ENCODE measurements around the gene ECT2L.

The ECT2L gene

GRCh38 chr6:138805016-138805765, 9.3 kb downstream of the ECT2L start:
- FAIRE-seq (no peak), DNase-seq (ENCODE audit: low spot score) (no peak)

GRCh38 chr6:138806889-138807288, 11.0 kb downstream of the ECT2L start:
- no peak for FAIRE-seq
- no peak for DNase-seq (ENCODE audit: low spot score)

DNA sequence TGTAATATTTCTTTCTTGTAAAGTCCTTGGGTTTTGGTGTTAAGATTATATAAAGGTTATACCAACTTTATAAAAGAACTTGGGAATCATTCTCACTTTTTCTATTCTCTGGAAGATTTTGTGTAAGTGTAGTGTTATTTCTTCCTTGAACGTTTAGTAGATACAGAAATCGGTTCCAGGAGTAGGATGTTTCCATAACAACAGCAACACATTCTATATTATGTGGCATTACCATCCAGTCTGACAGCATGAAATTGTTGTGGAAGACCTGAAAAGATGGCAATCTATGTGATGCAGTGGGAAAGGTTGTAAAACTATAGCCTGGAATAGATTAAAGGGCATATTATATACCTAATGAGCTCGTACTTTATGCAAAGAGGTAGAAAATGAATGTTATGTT, 13.8 kb downstream of the ECT2L start:
- FAIRE-seq (no peak), DNase-seq (ENCODE audit: low spot score) (no peak)

- no peak for FAIRE-seq
- no peak for DNase-seq (ENCODE audit: low spot score)
These were observed 16.0 kb downstream of the ECT2L start for GRCh38 chr6:138811866-138812265.

GRCh38 chr6:138814179-138814834, 18.4 kb downstream of the ECT2L start:
- no peak for FAIRE-seq
- no peak for DNase-seq (ENCODE audit: low spot score)

DNA sequence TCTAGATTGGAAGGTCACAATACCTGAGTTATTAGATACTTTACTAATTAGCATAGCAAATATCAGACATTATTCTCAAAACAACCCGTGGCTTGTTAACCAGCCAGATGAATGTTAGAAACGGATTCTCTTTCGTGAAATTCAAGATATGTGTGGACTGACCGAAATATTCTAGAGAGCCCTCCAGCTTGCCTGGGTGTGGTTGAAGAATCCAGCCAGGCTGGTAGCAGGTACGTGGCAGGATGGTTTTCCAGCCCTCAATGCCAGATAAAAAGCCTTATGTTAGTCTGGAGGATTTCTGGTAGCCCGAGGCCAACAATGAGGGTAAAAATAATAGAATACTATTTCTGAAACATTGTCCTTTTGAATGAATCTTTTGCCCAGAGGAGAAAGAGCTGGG, 19.3 kb downstream of the ECT2L start:
- FAIRE-seq (no peak), DNase-seq (ENCODE audit: low spot score) (no peak)

DNA sequence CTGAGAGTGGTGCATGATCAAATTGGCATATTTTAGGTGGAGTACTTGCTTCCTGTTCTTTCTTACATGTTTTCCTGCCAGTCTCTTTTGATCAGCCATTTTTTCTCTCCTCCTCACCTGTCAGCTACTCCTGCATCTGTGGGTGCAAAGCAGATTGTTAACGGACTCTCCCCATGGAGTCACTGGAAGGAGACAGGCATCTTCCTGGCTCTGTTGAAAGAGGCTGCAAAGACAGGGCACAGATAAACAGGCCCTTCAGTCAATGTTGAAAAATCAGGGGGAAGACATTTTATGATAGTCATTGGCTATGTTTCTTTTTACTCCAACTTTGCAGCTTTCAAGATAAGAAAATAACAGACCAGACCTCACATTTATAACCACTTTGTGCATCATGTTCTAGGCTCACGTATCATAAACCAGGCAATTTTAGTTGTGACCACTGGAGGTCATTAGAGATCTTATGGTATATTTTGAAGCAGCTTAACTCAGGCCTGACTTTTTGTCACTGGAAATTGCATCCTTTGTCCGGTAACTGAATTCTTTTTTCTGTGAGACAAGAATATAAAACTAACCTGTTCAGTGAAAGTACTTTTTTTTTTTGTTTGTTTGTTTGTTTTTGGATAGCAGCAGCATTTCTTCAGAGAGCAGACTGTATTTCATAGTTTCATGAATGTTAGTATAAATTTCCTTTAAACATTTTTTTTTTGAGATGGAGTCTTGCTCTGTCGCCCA, 20.1 kb downstream of the ECT2L start:
- FAIRE-seq (no peak), DNase-seq (ENCODE audit: low spot score) (peak; percentile 48)

DNA sequence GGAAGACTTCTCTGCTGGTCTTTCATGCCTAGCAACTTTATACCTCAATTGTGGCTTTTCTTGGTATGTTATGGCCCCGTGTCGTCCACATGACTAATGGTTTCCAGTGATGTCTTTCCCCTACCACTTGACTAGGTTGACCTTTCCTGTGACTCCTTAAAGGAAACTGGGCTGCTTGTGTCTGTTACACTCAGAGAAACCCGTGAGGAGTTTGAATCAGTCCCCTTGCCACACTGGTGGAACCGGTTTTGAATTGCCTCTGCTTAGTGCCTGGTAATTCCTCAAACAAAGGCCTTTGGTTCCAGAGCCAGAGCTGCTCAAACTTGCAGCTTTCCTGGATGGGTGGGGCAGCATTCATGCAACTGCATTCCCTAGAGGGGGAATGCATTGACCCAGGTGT, 21.9 kb downstream of the ECT2L start:
- DNase-seq (ENCODE audit: low spot score) = peak; percentile 67

DNA sequence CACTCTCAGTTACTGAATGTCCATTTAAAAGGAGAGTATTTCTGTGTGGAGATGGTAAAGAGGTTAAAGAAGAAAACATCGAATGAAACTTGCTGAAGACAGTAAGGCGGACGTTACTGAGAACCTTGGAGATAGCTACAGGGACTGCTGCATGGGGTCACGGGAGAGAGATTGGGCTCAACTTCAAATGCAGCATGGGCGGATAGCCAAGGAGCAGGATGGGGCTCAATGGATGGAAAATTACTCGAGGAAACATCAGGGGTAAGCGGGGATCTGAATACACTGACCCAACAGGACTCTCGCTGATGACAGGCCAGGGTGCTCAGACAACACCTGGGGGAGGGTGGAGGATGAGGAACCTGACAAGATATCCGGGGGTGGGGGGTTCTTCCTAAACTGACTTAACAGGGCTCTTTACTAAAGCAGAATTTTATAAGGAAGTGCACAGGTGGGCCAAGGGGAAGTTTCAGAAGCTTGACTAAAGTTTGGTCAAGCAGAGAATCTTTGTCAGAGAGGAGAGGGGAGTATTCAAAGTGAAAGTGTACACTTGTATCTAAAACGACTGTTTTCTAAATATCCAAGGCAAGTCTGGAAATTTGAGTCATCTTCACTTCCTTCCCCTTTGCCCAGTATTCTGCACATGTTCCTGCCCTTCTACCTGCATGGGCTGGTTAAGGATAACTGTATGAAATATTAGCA, 22.8 kb downstream of the ECT2L start:
- DNase-seq (ENCODE audit: low spot score) (no peak), FAIRE-seq (no peak)

More for the DNA sequence above, 21.9 kb downstream of the ECT2L start:
- no peak for FAIRE-seq

DNA sequence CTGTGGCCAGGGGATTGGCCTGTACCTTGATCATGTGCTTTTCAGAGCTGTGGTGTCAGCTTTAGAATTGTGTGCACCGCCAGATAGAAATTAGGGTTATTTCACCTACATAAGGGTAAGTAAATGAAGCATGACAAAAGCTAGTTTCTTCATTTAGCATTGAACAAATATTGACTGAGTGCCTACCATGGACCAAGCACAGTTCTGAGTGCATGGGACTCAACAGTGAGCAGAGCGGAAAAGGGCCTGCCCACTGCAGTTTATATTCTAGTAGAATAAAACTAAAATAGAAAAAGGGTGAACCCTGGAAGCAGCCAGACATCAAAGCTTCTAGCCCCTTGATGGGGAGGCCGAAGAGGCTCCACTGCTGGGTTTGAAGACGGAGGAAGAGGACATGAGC, 25.6 kb downstream of the ECT2L start:
- no peak for DNase-seq (ENCODE audit: low spot score)
- no peak for FAIRE-seq

DNA sequence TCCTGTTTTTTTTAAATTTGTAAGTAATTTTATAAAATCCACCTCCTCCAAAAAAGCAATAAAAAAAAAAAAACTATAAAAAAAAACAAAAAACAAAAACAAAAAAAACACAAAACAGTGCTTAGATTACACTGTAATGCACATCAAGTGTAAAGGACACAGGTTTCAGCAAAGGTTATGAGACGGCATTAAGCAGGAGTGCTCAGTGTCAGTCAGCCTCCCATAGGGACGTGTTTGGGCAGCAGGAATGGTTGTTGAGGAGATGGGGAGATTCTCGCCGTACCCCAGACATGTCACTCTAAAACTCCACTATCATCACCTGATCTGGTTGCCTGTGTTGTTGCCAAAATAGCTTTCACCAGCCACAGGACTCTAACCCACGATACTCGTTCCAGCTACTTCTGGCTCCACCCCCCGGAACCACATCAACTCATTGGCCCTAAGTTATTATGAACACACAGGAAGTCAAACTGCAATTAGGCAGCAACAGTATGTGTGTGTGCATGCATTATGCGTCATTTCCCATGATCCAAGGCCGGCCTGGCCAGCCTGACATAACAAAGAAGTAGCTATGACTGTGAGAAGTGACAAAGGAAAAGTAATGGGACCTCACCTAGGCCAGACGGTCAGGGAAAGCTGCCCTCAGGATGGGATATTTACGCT, 28.7 kb downstream of the ECT2L start:
- FAIRE-seq = no peak

GRCh38 chr6:138830248-138830647, 34.4 kb downstream of the ECT2L start:
- DNase-seq (ENCODE audit: low spot score) (no peak), FAIRE-seq (no peak)

More for the DNA sequence above, 28.7 kb downstream of the ECT2L start:
- DNase-seq (ENCODE audit: low spot score) = no peak

DNA sequence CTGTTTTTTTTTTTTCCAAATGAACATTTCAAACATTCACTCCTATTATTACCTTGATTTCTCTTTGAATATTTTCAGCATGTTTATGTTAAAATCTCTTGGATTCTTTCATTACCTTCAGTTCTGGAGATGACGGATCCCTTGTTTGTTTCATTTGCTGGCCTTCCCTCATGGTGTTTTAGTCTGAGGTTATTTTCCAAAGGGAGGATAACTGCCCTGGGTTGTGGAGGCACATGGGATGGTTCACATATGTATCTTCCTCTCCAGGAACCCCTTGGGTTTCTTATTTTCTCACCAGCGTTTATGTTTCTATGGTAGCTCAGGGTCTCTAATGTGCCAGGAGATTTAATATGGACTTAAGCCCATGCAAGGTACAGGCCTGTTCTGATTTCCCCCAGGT, 36.3 kb downstream of the ECT2L start:
- FAIRE-seq (no peak), DNase-seq (ENCODE audit: low spot score) (no peak)

DNA sequence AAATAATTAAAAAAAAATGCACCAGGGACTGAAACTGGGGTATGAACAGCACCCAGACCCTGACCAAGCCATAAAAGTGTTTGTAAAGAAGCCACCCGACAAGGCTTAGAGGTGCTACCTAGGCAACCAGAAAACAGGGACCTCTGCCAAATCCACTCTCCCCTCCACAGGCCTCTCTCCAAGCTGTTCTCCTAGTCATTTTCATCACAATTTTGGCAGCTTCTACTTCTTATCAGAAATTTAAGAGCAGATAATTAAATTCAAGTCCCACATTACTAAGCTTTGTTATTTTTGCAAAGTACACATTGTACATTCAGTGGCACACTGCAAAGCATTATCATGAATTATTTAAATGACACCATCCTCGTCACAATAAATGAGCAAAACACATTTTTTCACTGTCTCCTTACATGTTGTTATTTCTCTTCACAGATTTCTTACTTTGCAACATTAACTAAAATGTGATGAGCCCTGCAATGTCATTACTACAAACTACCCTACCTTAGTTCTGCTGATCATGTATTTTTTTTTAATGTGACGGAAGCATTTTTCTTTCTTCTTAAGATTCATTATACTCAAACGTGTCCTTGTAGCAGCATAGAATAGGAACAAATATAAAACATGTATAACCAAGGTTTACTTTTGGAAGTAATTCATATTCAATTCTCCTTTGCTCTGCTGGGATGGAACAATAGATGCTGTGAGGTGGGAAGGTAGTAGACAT, 38.1 kb downstream of the ECT2L start:
- DNase-seq (ENCODE audit: low spot score) (no peak), FAIRE-seq (no peak)

GRCh38 chr6:138837246-138837645, 41.4 kb downstream of the ECT2L start:
- no peak for DNase-seq (ENCODE audit: low spot score)
- no peak for FAIRE-seq

GRCh38 chr6:138844192-138844591, 48.3 kb downstream of the ECT2L start:
- no peak for DNase-seq (ENCODE audit: low spot score)
- FAIRE-seq = no peak

DNA sequence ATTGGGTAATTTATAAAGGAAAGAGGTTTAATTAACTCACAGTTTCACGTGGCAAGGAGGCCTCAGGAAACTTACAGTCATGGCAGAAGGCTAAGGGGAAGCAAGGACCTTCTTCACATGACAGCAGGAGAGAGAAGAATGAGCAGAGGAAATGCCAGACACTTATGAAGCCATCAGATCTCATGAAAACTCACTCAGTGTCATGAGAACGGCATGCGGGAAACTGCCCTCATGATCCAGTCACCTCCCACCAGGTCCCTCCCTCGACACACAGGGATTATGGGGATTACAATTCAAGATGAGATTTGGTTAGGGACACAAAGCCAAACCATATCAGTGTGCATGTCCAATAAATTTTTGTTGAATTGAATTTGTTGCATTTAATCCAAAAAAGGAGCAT, 52.0 kb downstream of the ECT2L start:
- DNase-seq (ENCODE audit: low spot score) (no peak), FAIRE-seq (no peak)

- DNase-seq (ENCODE audit: low spot score) = no peak
- no peak for FAIRE-seq
These were observed 52.6 kb downstream of the ECT2L start for GRCh38 chr6:138848461-138848860.

DNA sequence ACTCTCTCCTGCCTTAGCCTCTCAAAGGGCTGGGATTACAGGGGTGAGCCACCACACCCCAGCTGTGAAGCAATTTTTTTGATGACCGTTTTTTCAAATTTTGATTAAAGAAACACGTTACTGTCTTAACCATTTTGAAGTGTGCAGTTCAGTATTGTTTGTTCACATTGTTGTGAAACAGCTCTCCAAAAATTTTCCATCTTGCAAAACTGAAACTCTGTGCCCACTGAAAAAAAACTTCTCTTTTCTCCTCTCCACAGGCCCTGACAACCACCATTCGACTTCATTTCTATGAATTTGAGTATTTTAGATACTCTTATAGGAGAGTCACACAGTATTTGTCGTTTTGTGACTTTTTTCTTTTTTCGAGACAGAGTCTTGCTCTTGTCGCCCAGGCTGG, 53.9 kb downstream of the ECT2L start:
- FAIRE-seq = no peak
- DNase-seq (ENCODE audit: low spot score) = no peak

DNA sequence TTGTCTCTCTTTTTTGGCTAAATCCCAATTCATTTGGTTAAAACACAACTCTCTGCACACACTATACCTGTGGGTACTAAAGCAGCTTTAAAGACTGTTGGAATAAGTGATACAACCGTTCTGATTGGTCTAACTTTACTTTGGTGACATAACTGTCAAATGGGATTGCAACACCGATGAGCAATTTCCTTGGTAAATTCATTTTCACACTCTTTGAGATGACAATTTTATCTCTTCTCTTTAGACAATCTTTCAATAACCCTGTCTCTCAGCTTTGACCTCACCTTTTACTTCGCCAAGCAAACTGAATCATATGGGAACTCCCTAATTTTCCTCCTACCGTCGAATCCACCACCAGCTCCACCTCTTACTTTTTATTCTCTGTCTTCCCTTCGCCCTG, 60.8 kb downstream of the ECT2L start:
- DNase-seq (ENCODE audit: low spot score) (no peak), FAIRE-seq (no peak)

DNA sequence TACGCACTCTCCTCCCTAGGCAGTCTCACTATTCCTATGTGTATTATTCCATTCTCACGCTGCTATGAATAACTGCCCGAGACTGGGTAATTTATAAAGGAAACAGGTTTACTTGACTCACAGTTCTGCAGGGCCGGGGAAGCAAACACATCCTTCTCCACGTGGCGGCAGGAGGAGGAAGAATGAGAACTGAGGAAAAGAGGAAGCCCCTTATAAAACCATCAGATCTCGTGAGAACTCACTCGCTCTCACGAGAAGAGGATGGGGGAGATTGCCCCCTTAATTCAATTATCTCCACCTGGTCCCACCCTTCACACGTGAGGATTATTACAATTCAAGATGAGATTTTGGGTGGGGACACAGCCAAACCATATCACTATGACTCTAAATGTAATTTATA, 61.9 kb downstream of the ECT2L start:
- FAIRE-seq (no peak), DNase-seq (ENCODE audit: low spot score) (no peak)
